ENCODE data around the gene TMEM163. TPM values are rescaled to one million over a fixed set of nuclear protein-coding genes. Genes with fewer than 3 reads are reported as not detected.
"Not testable (repeated sequence)": the region's sequence is repeated elsewhere in the genome, so short reads cannot be mapped to it uniquely, and the experiment has no call there.

The TMEM163 gene
- polyA plus RNA-seq, 3 donors = 0.01 TPM; not detected in 2

GRCh38 chr2:134619250-134619649, 99.5 kb downstream of the TMEM163 start:
- no peak overlapping the region for H3K27ac ChIP-seq (ENCODE audit: low read depth in 1 of 2, low read length in 2 of 2)
- no peaks in the 10 kb centered on the region for H3K4me1 ChIP-seq (ENCODE audit: control insufficient read depth in 1 of 2, insufficient read depth in 2 of 2, low read length in 2 of 2)
- no peak overlapping the region for H2AFZ ChIP-seq (ENCODE audit: insufficient read depth, low read depth, low read length, poor library complexity, severe bottlenecking)
- Mint-ChIP-seq H3K4me1 (peaks cover 6% of the 10 kb centered on the region), H3K27ac (no peak overlapping the region), H3K4me3 (no peak overlapping the region), H3K9me3 (peaks cover 5 to 21% (median 10%) of the 10 kb centered on the region in 7 donors), H3K36me3 (no peaks in the 10 kb centered on the region), H3K27me3 (ENCODE audit: low read depth in 3 of 3) (peaks cover 0 to 4% (median 0%) of the 10 kb centered on the region in 3 donors)
- no CpG with 5 or more reads among the region's 4 CpGs for WGBS (ENCODE audit: insufficient coverage)
- no peak overlapping the region for H3K4me3 ChIP-seq (replicated peaks in 1 of 3; ENCODE audit: low read depth in 2 of 3, low read length in 3 of 3)
- H3K9me3 ChIP-seq (replicated peaks in 1 of 2; ENCODE audit: control insufficient read depth in 1 of 2, insufficient read depth in 1 of 2, low read length in 2 of 2) = peaks cover 9 to 11% of the 10 kb centered on the region in 2 donors
- H3K36me3 ChIP-seq (replicated peaks in 1 of 2; ENCODE audit: control insufficient read depth in 1 of 2, insufficient read depth in 2 of 2, low read length in 2 of 2) = no peaks in the 10 kb centered on the region
- DNase-seq = no peak
- H3K79me2 ChIP-seq (ENCODE audit: insufficient read depth, low read length) = no peaks in the 10 kb centered on the region
- no peak overlapping the region for H3K9ac ChIP-seq (ENCODE audit: insufficient read depth, low read length, poor library complexity, severe bottlenecking)
- H3K4me2 ChIP-seq (replicated peaks; ENCODE audit: extremely low read depth, low read length, poor library complexity, severe bottlenecking) = no peak overlapping the region
- no peak for TF ChIP-seq CTCF (IDR thresholded peaks at IDR 0.05)
- intact Hi-C loops (cut with micrococcal nuclease) = no loop called here
- no peaks in the 10 kb centered on the region for H4K20me1 ChIP-seq (ENCODE audit: insufficient read depth, low read length)
- no peaks in the 10 kb centered on the region for H3K27me3 ChIP-seq (ENCODE audit: control insufficient read depth in 2 of 2, insufficient read depth in 2 of 2, low read length in 2 of 2)

GRCh38 chr2:134615480-134615879, 103.3 kb downstream of the TMEM163 start:
- H3K27ac ChIP-seq (ENCODE audit: low read depth in 1 of 2, low read length in 2 of 2); H3K4me1 Mint-ChIP-seq; H3K9ac ChIP-seq (ENCODE audit: insufficient read depth, low read length, poor library complexity, severe bottlenecking); H3K27me3 ChIP-seq (ENCODE audit: control insufficient read depth in 2 of 2, insufficient read depth in 2 of 2, low read length in 2 of 2); H3K4me3 Mint-ChIP-seq; H3K4me3 ChIP-seq (replicated peaks in 1 of 3; ENCODE audit: low read depth in 2 of 3, low read length in 3 of 3); H3K36me3 ChIP-seq (replicated peaks in 1 of 2; ENCODE audit: control insufficient read depth in 1 of 2, insufficient read depth in 2 of 2, low read length in 2 of 2); H3K4me1 ChIP-seq (ENCODE audit: control insufficient read depth in 1 of 2, insufficient read depth in 2 of 2, low read length in 2 of 2); DNase-seq; H3K36me3 Mint-ChIP-seq; H3K79me2 ChIP-seq (ENCODE audit: insufficient read depth, low read length); H3K27me3 Mint-ChIP-seq (ENCODE audit: low read depth in 3 of 3); intact Hi-C loops (cut with micrococcal nuclease); H3K4me2 ChIP-seq (replicated peaks; ENCODE audit: extremely low read depth, low read length, poor library complexity, severe bottlenecking); H2AFZ ChIP-seq (ENCODE audit: insufficient read depth, low read depth, low read length, poor library complexity, severe bottlenecking); H4K20me1 ChIP-seq (ENCODE audit: insufficient read depth, low read length); H3K27ac Mint-ChIP-seq: not testable (repeated sequence)
- H3K9me3 ChIP-seq (replicated peaks in 1 of 2; ENCODE audit: control insufficient read depth in 1 of 2, insufficient read depth in 1 of 2, low read length in 2 of 2) = peaks cover 13 to 23% of the 10 kb centered on the region in 2 donors
- H3K9me3 Mint-ChIP-seq = peaks cover 14 to 25% (median 21%) of the 10 kb centered on the region in 7 donors
- 86% methylated on average over 3 of the region's 3 CpGs for WGBS (ENCODE audit: insufficient coverage)
